ENCODE measurements around the gene PRSS27.

The PRSS27 gene

GRCh38 chr16:2711370-2712062, 8.5 kb downstream of the PRSS27 start:
- peaks cover 33% of the 10 kb centered on the region for H3K36me3 ChIP-seq
- H3K27ac ChIP-seq, result no peak overlapping the region
- H3K9ac ChIP-seq, result no peak overlapping the region
- H3K27me3 ChIP-seq, result no peaks in the 10 kb centered on the region
- H3K9me3 ChIP-seq, result no peaks in the 10 kb centered on the region
- no peak for TF ChIP-seq Cebpa-rat (IDR thresholded peaks at IDR 0.05)
- peaks cover 83% of the 10 kb centered on the region for H3K4me1 ChIP-seq
- H4K20me1 ChIP-seq, result peaks cover 86% of the 10 kb centered on the region
- peak overlapping the region; percentile 61 for H3K4me2 ChIP-seq
- H3K4me3 ChIP-seq, result no peak overlapping the region

DNA sequence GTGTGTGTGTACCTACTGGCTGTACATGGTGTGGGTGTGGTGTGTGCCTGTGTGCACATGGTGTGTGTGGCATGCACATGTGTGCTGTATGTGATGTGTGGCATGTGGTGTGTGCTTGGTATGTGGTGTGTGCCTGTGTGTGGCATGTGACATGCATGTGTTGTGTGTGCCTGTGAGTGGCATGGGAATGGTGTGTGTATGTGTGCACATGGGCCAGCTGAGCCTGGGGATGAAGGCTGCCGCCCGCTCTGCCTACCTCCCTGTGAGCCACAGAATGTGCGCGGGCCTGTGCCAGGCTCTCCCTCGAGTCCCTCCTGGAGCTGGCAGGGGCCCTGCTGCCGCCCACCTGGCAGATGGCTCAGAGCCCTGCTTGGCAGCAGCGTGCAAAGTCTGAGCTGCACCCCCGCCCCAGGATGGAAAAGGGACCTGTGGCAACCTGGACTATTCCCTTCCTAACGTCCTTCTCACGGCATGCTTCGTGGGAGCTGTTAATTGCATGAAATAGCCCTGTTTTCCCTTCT, 9.3 kb downstream of the PRSS27 start:
- peaks cover 77% of the 10 kb centered on the region for H3K4me1 ChIP-seq
- peaks cover 39% of the 10 kb centered on the region for H3K36me3 ChIP-seq
- no peaks in the 10 kb centered on the region for H3K9me3 ChIP-seq
- peak overlapping the region; percentile 61 for H3K4me2 ChIP-seq
- H4K20me1 ChIP-seq, result peaks cover 86% of the 10 kb centered on the region
- TF ChIP-seq Cebpa-rat (IDR thresholded peaks at IDR 0.05), result no peak
- no peaks in the 10 kb centered on the region for H3K27me3 ChIP-seq
- no peak overlapping the region for H3K9ac ChIP-seq
- no peak overlapping the region for H3K27ac ChIP-seq
- H3K4me3 ChIP-seq, result no peak overlapping the region

GRCh38 chr16:2710021-2710710, 9.9 kb downstream of the PRSS27 start:
- H3K9ac ChIP-seq, result no peak overlapping the region
- no peak overlapping the region for H3K4me3 ChIP-seq
- peak overlapping the region; percentile 61 for H3K4me2 ChIP-seq
- TF ChIP-seq Cebpa-rat (IDR thresholded peaks at IDR 0.05), result no peak
- no peak overlapping the region for H3K27ac ChIP-seq
- H3K36me3 ChIP-seq, result peaks cover 45% of the 10 kb centered on the region
- H3K4me1 ChIP-seq, result peaks cover 77% of the 10 kb centered on the region
- H3K9me3 ChIP-seq, result no peaks in the 10 kb centered on the region
- peaks cover 91% of the 10 kb centered on the region for H4K20me1 ChIP-seq
- H3K27me3 ChIP-seq, result no peaks in the 10 kb centered on the region

DNA sequence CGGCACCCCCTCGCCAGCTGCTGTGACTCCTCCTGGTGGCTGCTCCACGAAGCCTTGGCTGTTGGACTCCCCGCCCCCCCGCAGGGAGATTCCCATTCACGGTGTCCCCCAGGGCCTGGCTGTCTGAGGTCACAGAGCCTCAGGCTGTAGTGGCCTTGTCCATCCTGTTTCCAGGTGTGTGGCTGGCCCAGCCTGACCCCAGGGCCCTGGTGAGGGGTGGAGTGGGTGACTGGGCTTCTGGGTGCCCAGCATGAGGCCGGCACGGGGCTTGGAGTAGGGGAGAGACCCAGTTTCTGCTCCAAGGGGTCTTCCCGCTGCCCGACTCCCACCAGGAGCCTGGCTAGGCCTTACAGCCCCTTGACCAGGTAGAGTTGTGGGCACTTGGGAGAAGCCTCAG, 10.4 kb downstream of the PRSS27 start:
- H3K9ac ChIP-seq, result no peak overlapping the region
- TF ChIP-seq Cebpa-rat (IDR thresholded peaks at IDR 0.05), result no peak
- no peak overlapping the region for H3K27ac ChIP-seq
- H3K36me3 ChIP-seq, result peaks cover 51% of the 10 kb centered on the region
- peak overlapping the region; percentile 61 for H3K4me2 ChIP-seq
- no peaks in the 10 kb centered on the region for H3K27me3 ChIP-seq
- H3K4me1 ChIP-seq, result peaks cover 77% of the 10 kb centered on the region
- peaks cover 91% of the 10 kb centered on the region for H4K20me1 ChIP-seq
- H3K9me3 ChIP-seq, result no peaks in the 10 kb centered on the region
- no peak overlapping the region for H3K4me3 ChIP-seq

GRCh38 chr16:2708955-2709587, 11.0 kb downstream of the PRSS27 start:
- Histone ChIP-seq H3K4me1 (peaks cover 77% of the 10 kb centered on the region), H3K9me3 (no peaks in the 10 kb centered on the region), H3K9ac (no peak overlapping the region), H3K36me3 (peaks cover 54% of the 10 kb centered on the region), H3K4me2 (peak overlapping the region; percentile 61; the same call in 1 of the 2 replicates), H3K27ac (no peak overlapping the region), H4K20me1 (peaks cover 91% of the 10 kb centered on the region), H3K27me3 (no peaks in the 10 kb centered on the region), H3K4me3 (no peak overlapping the region)
- no peak for TF ChIP-seq Cebpa-rat (IDR thresholded peaks at IDR 0.05)

GRCh38 chr16:2708290-2708639, 11.8 kb downstream of the PRSS27 start:
- H3K27me3 ChIP-seq, result no peaks in the 10 kb centered on the region
- peaks cover 92% of the 10 kb centered on the region for H4K20me1 ChIP-seq
- H3K4me3 ChIP-seq, result no peak overlapping the region
- H3K9ac ChIP-seq, result no peak overlapping the region
- peaks cover 77% of the 10 kb centered on the region for H3K4me1 ChIP-seq
- TF ChIP-seq Cebpa-rat (IDR thresholded peaks at IDR 0.05), result no peak
- no peak overlapping the region for H3K27ac ChIP-seq
- 0 out of 2 replicates have a peak overlapping the region, but pooled peaks have one; percentile 2 for H3K4me2 ChIP-seq
- no peaks in the 10 kb centered on the region for H3K9me3 ChIP-seq
- peaks cover 54% of the 10 kb centered on the region for H3K36me3 ChIP-seq

DNA sequence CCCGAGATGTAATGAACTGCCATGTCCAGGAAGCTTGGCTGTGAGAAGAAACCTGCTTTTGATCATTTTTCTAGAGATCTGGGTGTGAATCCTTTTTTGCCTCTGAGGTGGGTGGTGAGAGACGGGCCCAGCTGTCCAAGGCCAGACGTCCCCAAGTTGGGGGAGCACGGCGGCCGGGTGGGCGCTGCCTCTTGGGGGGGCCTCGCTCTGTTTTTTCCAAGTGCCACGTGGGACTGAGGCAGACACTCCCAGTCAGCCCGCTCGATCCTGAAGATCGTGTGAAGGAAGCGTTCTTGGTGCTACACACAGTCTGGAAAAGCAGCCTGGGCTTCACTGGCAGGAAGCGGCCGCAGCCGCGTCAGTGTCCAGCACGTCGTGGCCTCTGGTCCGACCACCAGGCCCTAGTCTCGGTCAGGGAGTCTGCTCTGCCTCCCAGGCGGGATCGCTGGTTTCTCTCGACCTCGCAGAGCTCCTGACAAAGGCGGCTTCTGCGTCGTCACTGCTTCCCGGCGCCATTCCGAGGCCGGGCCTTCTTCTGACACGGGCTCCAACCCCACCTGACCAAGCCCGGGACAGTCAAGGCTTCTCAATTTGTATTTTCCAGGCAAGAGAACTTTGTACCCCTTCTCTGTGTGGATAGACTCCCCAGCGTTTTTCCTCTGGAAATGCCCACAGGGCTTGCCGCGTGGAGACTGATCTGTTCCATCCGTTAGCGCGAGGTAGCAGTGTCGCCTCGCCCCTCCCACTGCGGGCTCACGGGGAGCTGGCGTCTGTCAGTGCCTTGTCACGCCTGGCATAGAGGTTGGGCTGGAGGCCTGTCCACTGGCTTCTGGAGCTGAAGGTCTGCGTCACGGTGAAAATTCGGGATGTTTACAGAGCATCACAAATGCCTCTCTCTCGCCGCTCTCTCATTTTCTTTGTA, 12.4 kb downstream of the PRSS27 start:
- H3K4me1 ChIP-seq, result peaks cover 80% of the 10 kb centered on the region
- no peak overlapping the region for H3K4me2 ChIP-seq
- H3K27ac ChIP-seq, result no peak overlapping the region
- no peaks in the 10 kb centered on the region for H3K27me3 ChIP-seq
- no peak overlapping the region for H3K9ac ChIP-seq
- peaks cover 56% of the 10 kb centered on the region for H3K36me3 ChIP-seq
- no peak overlapping the region for H3K4me3 ChIP-seq
- peaks cover 97% of the 10 kb centered on the region for H4K20me1 ChIP-seq
- no peak for TF ChIP-seq Cebpa-rat (IDR thresholded peaks at IDR 0.05)
- no peaks in the 10 kb centered on the region for H3K9me3 ChIP-seq

- H3K4me3 ChIP-seq, result no peak overlapping the region
Observed at GRCh38 chr16:2706611-2707311, 13.3 kb downstream of the PRSS27 start.

GRCh38 chr16:2706085-2706484, 13.9 kb downstream of the PRSS27 start:
- H3K4me3 ChIP-seq, result no peak overlapping the region
- no peaks in the 10 kb centered on the region for H3K9me3 ChIP-seq
- H4K20me1 ChIP-seq, result peaks cover 99% of the 10 kb centered on the region
- peaks cover 83% of the 10 kb centered on the region for H3K4me1 ChIP-seq
- H3K27ac ChIP-seq, result no peak overlapping the region
- H3K4me2 ChIP-seq, result no peak overlapping the region
- H3K9ac ChIP-seq, result no peak overlapping the region
- TF ChIP-seq Cebpa-rat (IDR thresholded peaks at IDR 0.05), result no peak
- H3K27me3 ChIP-seq, result no peaks in the 10 kb centered on the region
- peaks cover 66% of the 10 kb centered on the region for H3K36me3 ChIP-seq

More at GRCh38 chr16:2706611-2707311, 13.3 kb downstream of the PRSS27 start:
- no peak overlapping the region for H3K9ac ChIP-seq
- peaks cover 80% of the 10 kb centered on the region for H3K4me1 ChIP-seq
- H4K20me1 ChIP-seq, result peaks cover 97% of the 10 kb centered on the region
- TF ChIP-seq Cebpa-rat (IDR thresholded peaks at IDR 0.05), result no peak
- H3K4me2 ChIP-seq, result no peak overlapping the region
- H3K9me3 ChIP-seq, result no peaks in the 10 kb centered on the region
- H3K27me3 ChIP-seq, result no peaks in the 10 kb centered on the region
- no peak overlapping the region for H3K27ac ChIP-seq
- H3K36me3 ChIP-seq, result peaks cover 60% of the 10 kb centered on the region

Data from BLaER1 (cell line).